HepG2 (cell line): ENCODE results near the gene MYOM1. TPM values are rescaled to one million over a fixed set of nuclear protein-coding genes. Genes with fewer than 3 reads are reported as not detected.

Source experiments
- AHR ChIP-seq: IDR thresholded peaks from 2 replicates; pipeline ENCODE4 v1.6.1; 2018; ENCODE audit warnings: missing genetic modification reagents, missing compliant biosample characterization
- ARID3A ChIP-seq: IDR thresholded peaks from 2 replicates; pipeline ENCODE4 v1.6.1; 2012; ENCODE audit warnings: low read depth, low read length, improper control_type of control experiment
- BCLAF1 ChIP-seq: fragments of 450-650 bp; IDR thresholded peaks from 2 replicates; pipeline ENCODE4 v1.6.1; 2017; ENCODE audit warnings: mild to moderate bottlenecking
- CBX5 ChIP-seq: sonication (generic); formaldehyde crosslinking; IDR thresholded peaks from 2 replicates; pipeline ENCODE4 v1.4.0; 2020; ENCODE audit warnings: missing genetic modification reagents, borderline replicate concordance
- CTCF ChIP-seq: sonication (generic); formaldehyde crosslinking; IDR thresholded peaks from 2 replicates; pipeline ENCODE4 v1.5.0; 2020; ENCODE audit warnings: mild to moderate bottlenecking, missing genetic modification reagents, moderate library complexity
- ELF4 ChIP-seq: sonication (generic); formaldehyde crosslinking; IDR thresholded peaks from 2 replicates; pipeline ENCODE4 v1.5.0; 2020; ENCODE audit warnings: missing genetic modification reagents, mild to moderate bottlenecking, moderate library complexity, borderline replicate concordance
- GLMP ChIP-seq: sonication (generic); formaldehyde crosslinking; IDR thresholded peaks from 2 replicates; pipeline ENCODE4 v1.9.0; 2021; ENCODE audit warnings: missing genetic modification reagents, mild to moderate bottlenecking, borderline replicate concordance
- HNRNPL ChIP-seq: fragments of 200-400 bp; formaldehyde crosslinking; IDR thresholded peaks from 2 replicates; pipeline ENCODE4 v1.6.1; 2017; ENCODE audit warnings: mild to moderate bottlenecking, low read depth, low read length
- MAF1 ChIP-seq: sonication (generic); formaldehyde crosslinking; IDR thresholded peaks from 2 replicates; pipeline ENCODE4 v1.5.0; 2020; ENCODE audit warnings: missing genetic modification reagents, borderline replicate concordance
- MTA1 ChIP-seq: sonication (generic); formaldehyde crosslinking; IDR thresholded peaks from 2 replicates; pipeline ENCODE4 v1.4.0; 2020; ENCODE audit warnings: missing genetic modification reagents, mild to moderate bottlenecking, borderline replicate concordance
- POLR2G ChIP-seq: fragments of 200-400 bp; formaldehyde crosslinking; IDR thresholded peaks from 2 replicates; pipeline ENCODE4 v1.6.1; 2018; ENCODE audit warnings: mild to moderate bottlenecking, low read depth, low read length, moderate library complexity
- SNAI1 ChIP-seq: sonication (generic); formaldehyde crosslinking; IDR thresholded peaks from 2 replicates; pipeline ENCODE4 v1.5.0; 2020; ENCODE audit warnings: mild to moderate bottlenecking, missing genetic modification reagents, borderline replicate concordance
- TP53 ChIP-seq: sonication (generic); formaldehyde crosslinking; conservative IDR thresholded peaks from 2 replicates; pipeline ENCODE4 v1.4.0; 2020; ENCODE audit warnings: missing genetic modification reagents
- ZFY ChIP-seq: sonication (generic); formaldehyde crosslinking; IDR thresholded peaks from 2 replicates; pipeline ENCODE4 v1.4.0; 2020; ENCODE audit warnings: missing genetic modification reagents
- ZNF101 ChIP-seq: sonication (generic); formaldehyde crosslinking; IDR thresholded peaks from 2 replicates; pipeline ENCODE4 v1.4.0; 2020; ENCODE audit warnings: mild to moderate bottlenecking, low read depth, missing genetic modification reagents, borderline replicate concordance
- ZNF160 ChIP-seq: sonication (generic); formaldehyde crosslinking; IDR thresholded peaks from 2 replicates; pipeline ENCODE4 v1.8.0; 2022; ENCODE audit warnings: mild to moderate bottlenecking, inconsistent platforms, missing genetic modification reagents
- ZNF230 ChIP-seq: sonication (generic); formaldehyde crosslinking; IDR thresholded peaks from 2 replicates; pipeline ENCODE4 v1.4.0; 2020; ENCODE audit warnings: mild to moderate bottlenecking, missing genetic modification reagents
- ZNF317 ChIP-seq: sonication (generic); formaldehyde crosslinking; IDR thresholded peaks from 2 replicates; pipeline ENCODE4 v1.5.0; 2020; ENCODE audit warnings: mild to moderate bottlenecking, missing genetic modification reagents
- ZNF350 ChIP-seq: sonication (generic); formaldehyde crosslinking; IDR thresholded peaks from 2 replicates; pipeline ENCODE4 v1.4.0; 2020; ENCODE audit warnings: mild to moderate bottlenecking, low read depth, missing genetic modification reagents, borderline replicate concordance
- ZNF431 ChIP-seq: sonication (generic); formaldehyde crosslinking; IDR thresholded peaks from 2 replicates; pipeline ENCODE4 v1.9.0; 2022; ENCODE audit warnings: missing genetic modification reagents, low read depth, mild to moderate bottlenecking, borderline replicate concordance
- ZNF576 ChIP-seq: sonication (generic); formaldehyde crosslinking; IDR thresholded peaks from 2 replicates; pipeline ENCODE4 v1.4.0; 2020; ENCODE audit warnings: mild to moderate bottlenecking, missing genetic modification reagents
- polyA plus RNA-seq, 8 experiments: library from polyadenylated mRNA; depleted of rRNA in 3 of 8; stranded (reverse) in 7 of 8; unstranded in 1 of 8; fragments of >200 nt; fragmentation: Illumina TruSeq in 4 of 8; extraction: Trizol in 4 of 8; gene quantifications; 2 replicates each; pipeline versions ENCODE4 v1.2.1 to v1.2.3, GENCODE V29; 2011 to 2016; ENCODE audit warnings: low read depth in 4 of 8, missing spikeins in 1 of 8, mixed read lengths in 1 of 8; ENCODE audit not compliant: insufficient read depth in 1 of 8
- total RNA-seq, 5 experiments: library from RNA; depleted of rRNA; stranded (reverse); fragments of >200 nt; fragmentation: Illumina TruSeq; extraction: Trizol; gene quantifications; 2 replicates each; pipeline ENCODE4 v1.2.3, GENCODE V29; 2016; ENCODE audit warnings: low read depth in 1 of 5

The MYOM1 gene
- total and polyA plus RNA-seq, 2 of the 13 experiments (the other 11 are each of a cell fraction or from before 2014, with no cell fraction given) = 0.46 to 0.98 TPM

- no peak for TF ChIP-seq ARID3A
- no peak for TF ChIP-seq ZNF350
- TF ChIP-seq ZFY = no peak
- TF ChIP-seq ZNF317 = 0 out of 2 replicates have a peak, but pooled peaks have one; percentile 13
- no peak for TF ChIP-seq GLMP (CRISPR knock-in tag)
- TF ChIP-seq ELF4 (CRISPR knock-in tag) = no peak
- TF ChIP-seq BCLAF1 = no peak
- TF ChIP-seq CBX5 (CRISPR knock-in tag) = no peak
- no peak for TF ChIP-seq ZNF431 (CRISPR knock-in tag)
- TF ChIP-seq POLR2G = no peak
- no peak for TF ChIP-seq CTCF (CRISPR knock-in tag)
- peak; percentile 78; the same call in 1 of the 2 replicates for TF ChIP-seq SNAI1 (CRISPR knock-in tag)
- TF ChIP-seq TP53 = no peak
- 0 out of 2 replicates have a peak, but pooled peaks have one; percentile 40 for TF ChIP-seq MAF1
- TF ChIP-seq AHR = no peak
- TF ChIP-seq ZNF101 (CRISPR knock-in tag) = no peak
- TF ChIP-seq ZNF576 (CRISPR knock-in tag) = no peak
- TF ChIP-seq ZNF230 (CRISPR knock-in tag) = 0 out of 2 replicates have a peak, but pooled peaks have one; percentile 3
- TF ChIP-seq ZNF160 (CRISPR knock-in tag) = no peak
- no peak for TF ChIP-seq HNRNPL
- TF ChIP-seq MTA1 (CRISPR knock-in tag) = no peak; the same call in 1 of the 2 replicates
These were observed 28.4 kb upstream of the MYOM1 start (continued) for GRCh38 chr18:3248062-3248657.
